ENCODE measurements around the gene USP17L11.
"Not testable (repeated sequence)": the region's sequence is repeated elsewhere in the genome, so short reads cannot be mapped to it uniquely, and the experiment has no call there.

Gene USP17L11

GRCh38 chr4:9215105-9215504, at the start of gene USP17L11:
TSS of gene USP17L11 (plus strand) at chr4:9215405. CDS start at chr4:9215405, 0 bp downstream.
- H3K4me1 ChIP-seq (ENCODE audit: insufficient read depth, insufficient read length); DNase-seq (ENCODE audit: low read depth, low spot score); H3K9me3 ChIP-seq (ENCODE audit: insufficient read depth, low read length); H3K4me3 ChIP-seq (ENCODE audit: insufficient read length, low read depth); H3K27me3 ChIP-seq (ENCODE audit: insufficient read depth, insufficient read length); H3K36me3 ChIP-seq (ENCODE audit: insufficient read depth, insufficient read length, low read length); H3K9ac ChIP-seq (ENCODE audit: insufficient read length, low read depth): not testable (repeated sequence)

GRCh38 chr4:9165990-9166389, 49.2 kb upstream of the USP17L11 start:
- H3K27me3 ChIP-seq (ENCODE audit: insufficient read depth, insufficient read length); H3K9me3 ChIP-seq (ENCODE audit: insufficient read depth, low read length); H3K4me3 ChIP-seq (ENCODE audit: insufficient read length, low read depth); H3K4me1 ChIP-seq (ENCODE audit: insufficient read depth, insufficient read length); H3K36me3 ChIP-seq (ENCODE audit: insufficient read depth, insufficient read length, low read length); DNase-seq (ENCODE audit: low read depth, low spot score); H3K9ac ChIP-seq (ENCODE audit: insufficient read length, low read depth): not testable (repeated sequence)

DNA sequence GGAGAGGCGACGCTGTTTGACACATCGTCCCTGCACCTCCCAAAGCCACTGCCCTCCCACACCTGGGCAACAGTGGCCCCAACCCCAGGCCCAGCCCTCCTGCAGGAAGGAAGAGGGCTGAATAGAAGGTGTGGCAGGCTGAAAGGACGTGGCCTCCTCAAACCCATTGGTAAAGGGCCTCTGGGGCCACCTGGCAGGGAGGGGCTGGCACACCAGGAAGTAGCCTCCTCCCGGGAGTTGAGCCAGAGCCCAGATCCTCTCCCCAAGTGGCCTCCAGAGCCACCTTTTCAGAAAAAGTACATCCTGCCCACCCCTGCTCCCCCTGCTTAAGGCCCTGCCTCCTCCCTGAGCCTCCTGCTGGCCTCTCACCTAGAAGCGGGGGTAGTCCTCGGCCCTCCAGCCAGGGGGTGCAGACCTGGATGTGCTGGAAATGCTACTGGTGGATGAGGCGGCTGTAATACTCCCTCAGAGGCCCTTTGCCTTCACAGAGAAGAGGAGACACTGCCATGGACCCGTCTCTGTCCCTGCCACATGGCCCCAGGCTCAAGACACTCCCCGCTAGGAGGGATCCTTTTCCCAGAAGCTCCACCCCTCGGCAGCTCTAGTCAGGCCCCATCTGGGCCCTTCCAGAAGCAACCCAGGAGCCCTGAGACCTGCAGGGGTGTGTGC, 45.3 kb upstream of the USP17L11 start, which contains the start of gene FAM90A26:
TSS of gene FAM90A26 (plus strand) at position 619 of the 669 bp plus-strand sequence. CDS start 2,764 bp downstream, outside the sequence.
- H3K36me3 ChIP-seq (ENCODE audit: insufficient read depth, insufficient read length, low read length); H3K27me3 ChIP-seq (ENCODE audit: insufficient read depth, insufficient read length); H3K4me1 ChIP-seq (ENCODE audit: insufficient read depth, insufficient read length); DNase-seq (ENCODE audit: low read depth, low spot score); H3K9me3 ChIP-seq (ENCODE audit: insufficient read depth, low read length); H3K9ac ChIP-seq (ENCODE audit: insufficient read length, low read depth); H3K4me3 ChIP-seq (ENCODE audit: insufficient read length, low read depth): not testable (repeated sequence)

DNA sequence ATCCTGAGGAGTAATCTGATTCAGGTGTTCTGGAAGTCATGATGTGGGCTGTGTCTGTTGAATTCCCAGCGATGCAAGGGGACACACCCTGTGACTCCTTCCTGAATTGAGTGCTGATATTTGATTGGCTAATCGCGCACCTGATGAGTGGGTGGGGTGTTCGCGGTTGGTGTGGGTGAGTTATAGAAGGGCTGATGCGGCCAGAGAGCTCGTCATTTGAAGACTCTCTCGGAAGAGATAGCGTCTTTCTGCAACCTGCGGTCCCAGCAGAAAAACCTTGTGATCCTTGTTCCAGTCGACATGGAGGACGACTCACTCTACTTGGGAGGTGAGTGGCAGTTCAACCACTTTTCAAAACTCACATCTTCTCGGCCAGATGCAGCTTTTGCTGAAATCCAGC, 4.8 kb upstream of the USP17L11 start, which contains the start of gene USP17L10:
TSS of gene USP17L10 (plus strand) at position 301 of the 400 bp plus-strand sequence. CDS start at position 301, 0 bp downstream.
- not testable (repeated sequence) for H3K27me3 ChIP-seq (ENCODE audit: insufficient read depth, insufficient read length); H3K9me3 ChIP-seq (ENCODE audit: insufficient read depth, low read length); H3K4me1 ChIP-seq (ENCODE audit: insufficient read depth, insufficient read length); H3K4me3 ChIP-seq (ENCODE audit: insufficient read length, low read depth); H3K9ac ChIP-seq (ENCODE audit: insufficient read length, low read depth); DNase-seq (ENCODE audit: low read depth, low spot score); H3K36me3 ChIP-seq (ENCODE audit: insufficient read depth, insufficient read length, low read length)

DNA sequence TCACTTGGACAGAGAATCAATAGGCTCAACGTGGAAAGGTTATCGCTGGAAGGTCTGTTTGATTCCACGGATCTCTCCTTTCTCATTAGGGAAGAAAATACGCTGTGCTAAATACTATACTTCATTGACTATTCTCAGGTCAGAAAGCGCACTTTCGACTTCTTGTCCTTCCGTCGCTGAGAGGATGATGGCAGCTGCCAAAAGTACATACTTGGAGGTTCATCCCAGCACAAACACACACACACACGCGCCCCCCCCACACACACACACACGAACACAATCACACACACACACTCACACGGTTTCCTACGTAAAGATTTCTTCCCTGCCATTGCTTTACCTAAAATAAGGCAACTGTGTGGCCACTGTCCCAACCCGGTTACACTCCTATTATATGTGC, 504 bp upstream of the USP17L11 start:
- H3K36me3 ChIP-seq (ENCODE audit: insufficient read depth, insufficient read length, low read length); H3K9ac ChIP-seq (ENCODE audit: insufficient read length, low read depth); H3K4me1 ChIP-seq (ENCODE audit: insufficient read depth, insufficient read length); H3K9me3 ChIP-seq (ENCODE audit: insufficient read depth, low read length); H3K27me3 ChIP-seq (ENCODE audit: insufficient read depth, insufficient read length); H3K4me3 ChIP-seq (ENCODE audit: insufficient read length, low read depth); DNase-seq (ENCODE audit: low read depth, low spot score): not testable (repeated sequence)

DNA sequence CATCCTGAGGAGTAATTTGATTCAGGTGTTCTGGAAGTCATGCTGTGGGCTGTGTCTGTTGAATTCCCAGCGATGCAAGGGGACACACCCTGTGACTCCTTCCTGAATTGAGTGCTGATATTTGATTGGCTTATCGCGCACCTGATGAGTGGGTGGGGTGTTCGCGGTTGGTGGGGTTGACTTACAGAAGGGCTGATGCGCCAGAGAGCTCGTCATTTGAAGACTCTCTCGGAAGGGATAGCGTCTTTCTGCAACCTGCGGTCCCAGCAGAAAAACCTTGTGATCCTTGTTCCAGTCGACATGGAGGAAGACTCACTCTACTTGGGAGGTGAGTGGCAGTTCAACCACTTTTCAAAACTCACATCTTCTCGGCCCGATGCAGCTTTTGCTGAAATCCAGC, 4.6 kb downstream of the USP17L11 start, which contains the start of gene USP17L12:
TSS of gene USP17L12 (plus strand) at position 301 of the 400 bp plus-strand sequence. CDS start at position 301, 0 bp downstream.
- not testable (repeated sequence) for H3K9me3 ChIP-seq (ENCODE audit: insufficient read depth, low read length); H3K4me1 ChIP-seq (ENCODE audit: insufficient read depth, insufficient read length); H3K36me3 ChIP-seq (ENCODE audit: insufficient read depth, insufficient read length, low read length); H3K4me3 ChIP-seq (ENCODE audit: insufficient read length, low read depth); H3K27me3 ChIP-seq (ENCODE audit: insufficient read depth, insufficient read length); DNase-seq (ENCODE audit: low read depth, low spot score); H3K9ac ChIP-seq (ENCODE audit: insufficient read length, low read depth)

DNA sequence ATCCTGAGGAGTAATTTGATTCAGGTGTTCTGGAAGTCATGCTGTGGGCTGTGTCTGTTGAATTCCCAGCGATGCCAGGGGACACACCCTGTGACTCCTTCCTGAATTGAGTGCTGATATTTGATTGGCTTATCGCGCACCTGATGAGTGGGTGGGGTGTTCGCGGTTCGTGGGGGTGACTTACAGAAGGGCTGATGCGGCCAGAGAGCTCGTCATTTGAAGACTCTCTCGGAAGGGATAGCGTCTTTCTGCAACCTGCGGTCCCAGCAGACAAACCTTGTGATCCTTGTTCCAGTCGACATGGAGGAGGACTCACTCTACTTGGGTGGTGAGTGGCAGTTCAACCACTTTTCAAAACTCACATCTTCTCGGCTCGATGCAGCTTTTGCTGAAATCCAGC, 9.4 kb downstream of the USP17L11 start, which contains the start of gene USP17L13:
TSS of gene USP17L13 (plus strand) at position 301 of the 400 bp plus-strand sequence. CDS start at position 301, 0 bp downstream.
- not testable (repeated sequence) for H3K4me3 ChIP-seq (ENCODE audit: insufficient read length, low read depth); H3K9me3 ChIP-seq (ENCODE audit: insufficient read depth, low read length); H3K9ac ChIP-seq (ENCODE audit: insufficient read length, low read depth); H3K27me3 ChIP-seq (ENCODE audit: insufficient read depth, insufficient read length); H3K4me1 ChIP-seq (ENCODE audit: insufficient read depth, insufficient read length); H3K36me3 ChIP-seq (ENCODE audit: insufficient read depth, insufficient read length, low read length); DNase-seq (ENCODE audit: low read depth, low spot score)

- not testable (repeated sequence) for DNase-seq (ENCODE audit: low read depth, low spot score); H3K36me3 ChIP-seq (ENCODE audit: insufficient read depth, insufficient read length, low read length); H3K9ac ChIP-seq (ENCODE audit: insufficient read length, low read depth); H3K4me1 ChIP-seq (ENCODE audit: insufficient read depth, insufficient read length); H3K9me3 ChIP-seq (ENCODE audit: insufficient read depth, low read length); H3K4me3 ChIP-seq (ENCODE audit: insufficient read length, low read depth); H3K27me3 ChIP-seq (ENCODE audit: insufficient read depth, insufficient read length)
These were observed 15.0 kb downstream of the USP17L11 start for GRCh38 chr4:9230249-9230648.

- H3K4me3 ChIP-seq (ENCODE audit: insufficient read length, low read depth); H3K9me3 ChIP-seq (ENCODE audit: insufficient read depth, low read length); H3K4me1 ChIP-seq (ENCODE audit: insufficient read depth, insufficient read length); DNase-seq (ENCODE audit: low read depth, low spot score); H3K27me3 ChIP-seq (ENCODE audit: insufficient read depth, insufficient read length); H3K9ac ChIP-seq (ENCODE audit: insufficient read length, low read depth); H3K36me3 ChIP-seq (ENCODE audit: insufficient read depth, insufficient read length, low read length): not testable (repeated sequence)
These were observed 18.9 kb downstream of the USP17L11 start, which contains the start of gene USP17L15 for GRCh38 chr4:9234085-9234484. TSS of gene USP17L15 (plus strand) at chr4:9234385. CDS start at chr4:9234385, 0 bp downstream.

DNA sequence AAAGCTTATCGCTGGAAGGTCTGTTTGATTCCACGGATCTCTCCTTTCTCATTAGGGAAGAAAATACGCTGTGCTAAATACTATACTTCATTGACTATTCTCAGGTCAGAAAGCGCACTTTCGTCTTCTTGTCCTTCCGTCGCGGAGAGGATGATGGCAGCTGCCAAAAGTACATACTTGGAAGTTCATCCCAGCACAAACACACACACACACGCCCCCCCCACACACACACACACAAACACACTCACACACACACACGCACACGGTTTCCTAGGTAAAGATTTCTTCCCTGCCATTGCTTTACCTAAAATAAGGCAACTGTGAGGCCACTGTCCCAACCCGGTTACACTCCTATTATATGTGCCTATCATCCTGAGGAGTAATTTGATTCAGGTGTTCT, 23.3 kb downstream of the USP17L11 start:
- H3K27me3 ChIP-seq (ENCODE audit: insufficient read depth, insufficient read length); H3K9ac ChIP-seq (ENCODE audit: insufficient read length, low read depth); H3K9me3 ChIP-seq (ENCODE audit: insufficient read depth, low read length); H3K4me1 ChIP-seq (ENCODE audit: insufficient read depth, insufficient read length); H3K4me3 ChIP-seq (ENCODE audit: insufficient read length, low read depth); DNase-seq (ENCODE audit: low read depth, low spot score); H3K36me3 ChIP-seq (ENCODE audit: insufficient read depth, insufficient read length, low read length): not testable (repeated sequence)

DNA sequence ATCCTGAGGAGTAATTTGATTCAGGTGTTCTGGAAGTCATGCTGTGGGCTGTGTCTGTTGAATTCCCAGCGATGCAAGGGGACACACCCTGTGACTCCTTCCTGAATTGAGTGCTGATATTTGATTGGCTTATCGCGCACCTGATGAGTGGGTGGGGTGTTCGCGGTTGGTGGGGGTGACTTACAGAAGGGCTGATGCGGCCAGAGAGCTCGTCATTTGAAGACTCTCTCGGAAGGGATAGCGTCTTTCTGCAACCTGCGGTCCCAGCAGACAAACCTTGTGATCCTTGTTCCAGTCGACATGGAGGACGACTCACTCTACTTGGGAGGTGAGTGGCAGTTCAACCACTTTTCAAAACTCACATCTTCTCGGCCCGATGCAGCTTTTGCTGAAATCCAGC, 28.4 kb downstream of the USP17L11 start, which contains the start of gene USP17L17:
TSS of gene USP17L17 (plus strand) at position 301 of the 400 bp plus-strand sequence. CDS start at position 301, 0 bp downstream.
- not testable (repeated sequence) for H3K36me3 ChIP-seq (ENCODE audit: insufficient read depth, insufficient read length, low read length); DNase-seq (ENCODE audit: low read depth, low spot score); H3K27me3 ChIP-seq (ENCODE audit: insufficient read depth, insufficient read length); H3K4me3 ChIP-seq (ENCODE audit: insufficient read length, low read depth); H3K9me3 ChIP-seq (ENCODE audit: insufficient read depth, low read length); H3K9ac ChIP-seq (ENCODE audit: insufficient read length, low read depth); H3K4me1 ChIP-seq (ENCODE audit: insufficient read depth, insufficient read length)

All from NT2/D1 (cell line).